Right hindlimb (tissue), 1 donor: Measurements from ENCODE around the gene PPT2.
A peak's percentile ranks its signal among the peaks of the same experiment; 100 is the strongest.

Experiments
- DNase-seq: peaks from one replicate; pipeline ENCODE4 v3.0.0-alpha.2; 2018

PPT2 gene

GRCh38 chr6:32152769-32153563 lies 975 bp upstream of the PPT2 start:
- DNase-seq: peak; percentile 27

- peak; percentile 82 for DNase-seq
These were observed 697 bp downstream of the PPT2 start for GRCh38 chr6:32154514-32155161.

- no peak for DNase-seq
These were observed 3.0 kb downstream of the PPT2 start for GRCh38 chr6:32156891-32157290.

GRCh38 chr6:32158052-32158451 lies 4.1 kb downstream of the PPT2 start:
- no peak for DNase-seq

- DNase-seq: no peak
These were observed 9.8 kb downstream of the PPT2 start for GRCh38 chr6:32163559-32164258.

GRCh38 chr6:32164295-32164694 lies 10.4 kb downstream of the PPT2 start, which contains the start of gene EGFL8:
TSS of gene EGFL8 (plus strand) at chr6:32164595. CDS start at chr6:32166166, 1,571 bp downstream.
- DNase-seq: no peak

GRCh38 chr6:32166411-32167061 lies 12.6 kb downstream of the PPT2 start:
- no peak for DNase-seq

- no peak for DNase-seq
These were observed 13.3 kb downstream of the PPT2 start for GRCh38 chr6:32167154-32167760.

GRCh38 chr6:32167761-32168262 lies 13.9 kb downstream of the PPT2 start:
- no peak for DNase-seq

- DNase-seq: no peak
These were observed 14.4 kb downstream of the PPT2 start for GRCh38 chr6:32168350-32168749.

GRCh38 chr6:32168807-32169591 lies 15.1 kb downstream of the PPT2 start:
- DNase-seq: no peak

- no peak for DNase-seq
These were observed 16.4 kb downstream of the PPT2 start for GRCh38 chr6:32170294-32170693.

GRCh38 chr6:32171234-32171633 lies 17.3 kb downstream of the PPT2 start:
- no peak for DNase-seq

GRCh38 chr6:32173051-32173727 lies 19.2 kb downstream of the PPT2 start:
- no peak for DNase-seq

- DNase-seq: no peak
These were observed 20.5 kb downstream of the PPT2 start for GRCh38 chr6:32174416-32174815.

GRCh38 chr6:32175322-32175710 lies 21.4 kb downstream of the PPT2 start:
- DNase-seq: no peak

GRCh38 chr6:32175711-32176475 lies 22.0 kb downstream of the PPT2 start, which contains the start of gene AGPAT1:
TSS of gene AGPAT1 (minus strand) at chr6:32176084. CDS start at chr6:32171496, 4,588 bp downstream.
- DNase-seq: peak; percentile 98

- DNase-seq: no peak
These were observed 22.7 kb downstream of the PPT2 start for GRCh38 chr6:32176476-32177182.

GRCh38 chr6:32177183-32177787 lies 23.3 kb downstream of the PPT2 start:
- no peak for DNase-seq
